Astrocyte of the spinal cord (primary cell): Measurements from ENCODE around the gene GCGR.

ENCODE experiments used
- DNase-seq: peaks from one replicate; pipeline ENCODE4 v3.0.0; 2011; ENCODE audit warnings: low read depth, low spot score
- H3K4me3 ChIP-seq: 2 replicates; pipeline ENCODE4 v1.5.1; 2011; ENCODE audit warnings: low read depth, mild to moderate bottlenecking, low read length, moderate library complexity
- CTCF ChIP-seq: IDR thresholded peaks from 2 replicates; pipeline ENCODE4 v1.5.1; 2012; ENCODE audit warnings: low read depth, mild to moderate bottlenecking, low read length, inconsistent platforms
- in situ Hi-C: cut with HindIII; loops from 2 replicates; pipeline ENCODE4 v1.10.0; 2017; ENCODE audit warnings: low sequenced_read_pairs

GCGR gene

GRCh38 chr17:81819708-81820107 lies 15.8 kb downstream of the GCGR start:
- no peak for TF ChIP-seq CTCF
- in situ Hi-C loops: no loop called here
- H3K4me3 ChIP-seq: no peak overlapping the region
- DNase-seq: no peak

- TF ChIP-seq CTCF: no peak
- DNase-seq: no peak
- no peak overlapping the region for H3K4me3 ChIP-seq
- in situ Hi-C loops: no loop called here
Measured at GRCh38 chr17:81821147-81821546, 17.2 kb downstream of the GCGR start.

- DNase-seq: peak; percentile 34
- in situ Hi-C loops: no loop called here
- peak; percentile 39 for TF ChIP-seq CTCF
- no peak overlapping the region for H3K4me3 ChIP-seq
Measured at GRCh38 chr17:81821603-81822311, 17.8 kb downstream of the GCGR start.

GRCh38 chr17:81822312-81822637 lies 18.3 kb downstream of the GCGR start:
- no peak overlapping the region for H3K4me3 ChIP-seq
- in situ Hi-C loops: no loop called here
- TF ChIP-seq CTCF: no peak
- no peak for DNase-seq

GRCh38 chr17:81822996-81823819 lies 19.3 kb downstream of the GCGR start:
- in situ Hi-C loops: no loop called here
- H3K4me3 ChIP-seq: no peak overlapping the region
- no peak for TF ChIP-seq CTCF
- no peak for DNase-seq

- in situ Hi-C loops: no loop called here
Measured at GRCh38 chr17:81823820-81824550, 20.0 kb downstream of the GCGR start.

More at GRCh38 chr17:81823820-81824550, 20.0 kb downstream of the GCGR start:
- no peak overlapping the region for H3K4me3 ChIP-seq
- TF ChIP-seq CTCF: no peak
- no peak for DNase-seq
